ENCODE measurements around the gene LYRM2. TPM values are rescaled to one million over a fixed set of nuclear protein-coding genes. Genes with fewer than 3 reads are reported as not detected.

Gene LYRM2
- total RNA-seq, 1 experiment from 2014 or later = 39.4 TPM

DNA sequence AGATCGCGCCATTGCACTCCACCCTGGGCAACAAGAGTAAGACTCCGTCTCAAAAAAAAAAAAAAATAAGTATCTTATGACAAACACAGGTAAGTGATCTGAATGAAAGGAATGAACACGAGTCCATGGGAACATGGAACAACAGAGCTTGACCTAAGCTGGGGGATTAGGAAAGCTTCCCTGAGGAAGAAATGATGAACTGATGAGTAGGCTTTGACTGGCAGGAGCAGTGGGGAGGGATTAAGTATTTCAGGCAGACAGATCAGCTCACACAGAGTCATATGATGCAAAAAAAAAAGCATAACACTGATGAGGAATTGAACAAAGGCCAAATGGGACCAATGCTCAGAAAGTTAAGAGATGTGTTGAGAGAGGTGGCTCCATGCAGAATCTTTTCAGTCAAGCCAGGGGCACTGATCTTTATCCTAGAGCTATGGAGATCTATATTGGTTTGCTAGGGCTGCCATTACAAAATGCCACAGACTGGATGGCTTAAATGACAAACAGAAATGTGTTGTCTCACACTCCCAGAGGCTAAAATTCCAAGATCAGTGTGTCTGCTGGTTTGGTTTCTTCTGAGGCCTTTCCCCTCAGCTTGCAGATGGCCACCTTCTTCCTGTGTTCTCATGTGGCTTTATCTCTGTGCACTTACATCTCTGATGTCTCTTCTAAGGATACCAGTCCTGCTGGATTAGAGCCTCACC lies 120.0 kb downstream of the LYRM2 start:
- ChIA-PET CTCF (no interaction called here), POLR2A (no interaction called here)
- H3K36me3 ChIP-seq (ENCODE audit: control insufficient read depth, insufficient read depth, low read length) = no peaks in the 10 kb centered on the region
- H3K27me3 ChIP-seq (ENCODE audit: control insufficient read depth, insufficient read depth, low read length) = no peaks in the 10 kb centered on the region; the same call in 1 of the 2 replicates
- no peak overlapping the region for H3K27ac ChIP-seq (ENCODE audit: low read length)
- DNase-seq (ENCODE audit: low read depth, low spot score) (no peak), ATAC-seq (no peak)
- in situ Hi-C loops (cut with HindIII; ENCODE audit: low pct_unique_long_range_greater_than_20kb, low sequenced_read_pairs) = no loop called here
- intact Hi-C loops (cut with micrococcal nuclease; ENCODE audit: unreplicated experiment) = no loop called here
- no peaks in the 10 kb centered on the region for H3K9me3 ChIP-seq (ENCODE audit: control insufficient read depth, insufficient read depth, low read depth, low read length)
- no peaks in the 10 kb centered on the region for H3K4me1 ChIP-seq (ENCODE audit: control insufficient read depth, insufficient read depth, low read length)
- BruUV-seq (replicated peaks) = no TSS peak
- no peak overlapping the region for H3K4me3 ChIP-seq (ENCODE audit: low read depth in 2 of 2, low read length in 2 of 2)
- TF ChIP-seq POLR2AphosphoS5 (IDR thresholded peaks at IDR 0.05; ENCODE audit: low read depth, low read length) (no peak), TCF7L2 (IDR thresholded peaks at IDR 0.05; ENCODE audit: low read depth, low read length) (no peak), SIN3A (IDR thresholded peaks at IDR 0.05; ENCODE audit: borderline replicate concordance, insufficient read depth, low read depth, low read length) (no peak)
- TF ChIP-seq, protein P1, sequence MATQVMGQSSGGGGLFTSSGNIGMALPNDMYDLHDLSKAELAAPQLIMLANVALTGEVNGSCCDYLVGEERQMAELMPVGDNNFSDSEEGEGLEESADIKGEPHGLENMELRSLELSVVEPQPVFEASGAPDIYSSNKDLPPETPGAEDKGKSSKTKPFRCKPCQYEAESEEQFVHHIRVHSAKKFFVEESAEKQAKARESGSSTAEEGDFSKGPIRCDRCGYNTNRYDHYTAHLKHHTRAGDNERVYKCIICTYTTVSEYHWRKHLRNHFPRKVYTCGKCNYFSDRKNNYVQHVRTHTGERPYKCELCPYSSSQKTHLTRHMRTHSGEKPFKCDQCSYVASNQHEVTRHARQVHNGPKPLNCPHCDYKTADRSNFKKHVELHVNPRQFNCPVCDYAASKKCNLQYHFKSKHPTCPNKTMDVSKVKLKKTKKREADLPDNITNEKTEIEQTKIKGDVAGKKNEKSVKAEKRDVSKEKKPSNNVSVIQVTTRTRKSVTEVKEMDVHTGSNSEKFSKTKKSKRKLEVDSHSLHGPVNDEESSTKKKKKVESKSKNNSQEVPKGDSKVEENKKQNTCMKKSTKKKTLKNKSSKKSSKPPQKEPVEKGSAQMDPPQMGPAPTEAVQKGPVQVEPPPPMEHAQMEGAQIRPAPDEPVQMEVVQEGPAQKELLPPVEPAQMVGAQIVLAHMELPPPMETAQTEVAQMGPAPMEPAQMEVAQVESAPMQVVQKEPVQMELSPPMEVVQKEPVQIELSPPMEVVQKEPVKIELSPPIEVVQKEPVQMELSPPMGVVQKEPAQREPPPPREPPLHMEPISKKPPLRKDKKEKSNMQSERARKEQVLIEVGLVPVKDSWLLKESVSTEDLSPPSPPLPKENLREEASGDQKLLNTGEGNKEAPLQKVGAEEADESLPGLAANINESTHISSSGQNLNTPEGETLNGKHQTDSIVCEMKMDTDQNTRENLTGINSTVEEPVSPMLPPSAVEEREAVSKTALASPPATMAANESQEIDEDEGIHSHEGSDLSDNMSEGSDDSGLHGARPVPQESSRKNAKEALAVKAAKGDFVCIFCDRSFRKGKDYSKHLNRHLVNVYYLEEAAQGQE (IDR thresholded peaks at IDR 0.05; ENCODE audit: insufficient read depth in 1 of 2, low read depth in 2 of 2, low read length in 1 of 2) = no peak
- TF ChIP-seq, protein P2, sequence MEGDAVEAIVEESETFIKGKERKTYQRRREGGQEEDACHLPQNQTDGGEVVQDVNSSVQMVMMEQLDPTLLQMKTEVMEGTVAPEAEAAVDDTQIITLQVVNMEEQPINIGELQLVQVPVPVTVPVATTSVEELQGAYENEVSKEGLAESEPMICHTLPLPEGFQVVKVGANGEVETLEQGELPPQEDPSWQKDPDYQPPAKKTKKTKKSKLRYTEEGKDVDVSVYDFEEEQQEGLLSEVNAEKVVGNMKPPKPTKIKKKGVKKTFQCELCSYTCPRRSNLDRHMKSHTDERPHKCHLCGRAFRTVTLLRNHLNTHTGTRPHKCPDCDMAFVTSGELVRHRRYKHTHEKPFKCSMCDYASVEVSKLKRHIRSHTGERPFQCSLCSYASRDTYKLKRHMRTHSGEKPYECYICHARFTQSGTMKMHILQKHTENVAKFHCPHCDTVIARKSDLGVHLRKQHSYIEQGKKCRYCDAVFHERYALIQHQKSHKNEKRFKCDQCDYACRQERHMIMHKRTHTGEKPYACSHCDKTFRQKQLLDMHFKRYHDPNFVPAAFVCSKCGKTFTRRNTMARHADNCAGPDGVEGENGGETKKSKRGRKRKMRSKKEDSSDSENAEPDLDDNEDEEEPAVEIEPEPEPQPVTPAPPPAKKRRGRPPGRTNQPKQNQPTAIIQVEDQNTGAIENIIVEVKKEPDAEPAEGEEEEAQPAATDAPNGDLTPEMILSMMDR (IDR thresholded peaks at IDR 0.05) = no peak

Other genes with a start within 250 kb of the LYRM2 start
- gene RRAGD, start 226.5 kb downstream of the LYRM2 start, total RNA-seq (2021; ENCODE audit: unreplicated experiment) = 27.8 TPM
- gene ANKRD6, start 205.6 kb downstream of the LYRM2 start, total RNA-seq (2021; ENCODE audit: unreplicated experiment) = 2.4 TPM
- gene MDN1, start 181.0 kb upstream of the LYRM2 start, total RNA-seq (2021; ENCODE audit: unreplicated experiment) = 47.8 TPM
- gene CASP8AP2, start 191.1 kb upstream of the LYRM2 start, total RNA-seq (2021; ENCODE audit: unreplicated experiment) = 22.9 TPM

Data from Panc1 (cell line).